ENCODE results near the gene ZCWPW1.

The ZCWPW1 gene

GRCh38 chr7:100428199-100428966 lies at the start of gene ZCWPW1:
Gene ZCWPW1 (minus strand): TSS chr7:100428703. CDS start chr7:100420649, 8,054 bp downstream.
- DNase-seq: peak; percentile 65 to 98 (median 92)

- peak in 1 of 56 donors; percentile 22 for DNase-seq
These were observed 49.4 kb upstream of the ZCWPW1 start for GRCh38 chr7:100477871-100478267.

GRCh38 chr7:100476903-100477870 lies 48.7 kb upstream of the ZCWPW1 start:
- peak in 2 of 56 donors; percentile 14 to 30 for DNase-seq

GRCh38 chr7:100476101-100476780 lies 47.7 kb upstream of the ZCWPW1 start:
- no peak for DNase-seq

GRCh38 chr7:100475549-100475948 lies 47.0 kb upstream of the ZCWPW1 start:
- peak in 3 of 56 donors; percentile 11 to 15 (median 13) for DNase-seq

GRCh38 chr7:100472854-100473499 lies 44.5 kb upstream of the ZCWPW1 start:
- no peak for DNase-seq

- no peak for DNase-seq
These were observed 43.8 kb upstream of the ZCWPW1 start for GRCh38 chr7:100472121-100472851.

GRCh38 chr7:100471021-100471420 lies 42.5 kb upstream of the ZCWPW1 start:
- no peak for DNase-seq

- DNase-seq: peak; percentile 18 to 94 (median 73)
These were observed 40.9 kb upstream of the ZCWPW1 start for GRCh38 chr7:100469227-100470044.

GRCh38 chr7:100467638-100468373 lies 39.3 kb upstream of the ZCWPW1 start:
- peak; percentile 31 to 98 (median 92) for DNase-seq

GRCh38 chr7:100466653-100467605 lies 38.4 kb upstream of the ZCWPW1 start:
- peak in 10 of 56 donors; percentile 13 to 49 (median 31) for DNase-seq

- DNase-seq: peak; percentile 54 to 98 (median 91)
These were observed 37.3 kb upstream of the ZCWPW1 start for GRCh38 chr7:100465702-100466311.

GRCh38 chr7:100465299-100465698 lies 36.8 kb upstream of the ZCWPW1 start:
- DNase-seq: no peak

GRCh38 chr7:100464791-100465190 lies 36.3 kb upstream of the ZCWPW1 start:
- DNase-seq: no peak

- DNase-seq: no peak
These were observed 35.7 kb upstream of the ZCWPW1 start, which contains the start of gene SPACDR for GRCh38 chr7:100464210-100464660. Gene SPACDR (minus strand): TSS chr7:100464260. CDS start chr7:100464025, 235 bp downstream.

- DNase-seq: no peak
These were observed 28.5 kb upstream of the ZCWPW1 start for GRCh38 chr7:100457033-100457432.

GRCh38 chr7:100456562-100456961 lies 28.1 kb upstream of the ZCWPW1 start:
- no peak for DNase-seq
